ENCODE results near the gene RECQL.

DNA sequence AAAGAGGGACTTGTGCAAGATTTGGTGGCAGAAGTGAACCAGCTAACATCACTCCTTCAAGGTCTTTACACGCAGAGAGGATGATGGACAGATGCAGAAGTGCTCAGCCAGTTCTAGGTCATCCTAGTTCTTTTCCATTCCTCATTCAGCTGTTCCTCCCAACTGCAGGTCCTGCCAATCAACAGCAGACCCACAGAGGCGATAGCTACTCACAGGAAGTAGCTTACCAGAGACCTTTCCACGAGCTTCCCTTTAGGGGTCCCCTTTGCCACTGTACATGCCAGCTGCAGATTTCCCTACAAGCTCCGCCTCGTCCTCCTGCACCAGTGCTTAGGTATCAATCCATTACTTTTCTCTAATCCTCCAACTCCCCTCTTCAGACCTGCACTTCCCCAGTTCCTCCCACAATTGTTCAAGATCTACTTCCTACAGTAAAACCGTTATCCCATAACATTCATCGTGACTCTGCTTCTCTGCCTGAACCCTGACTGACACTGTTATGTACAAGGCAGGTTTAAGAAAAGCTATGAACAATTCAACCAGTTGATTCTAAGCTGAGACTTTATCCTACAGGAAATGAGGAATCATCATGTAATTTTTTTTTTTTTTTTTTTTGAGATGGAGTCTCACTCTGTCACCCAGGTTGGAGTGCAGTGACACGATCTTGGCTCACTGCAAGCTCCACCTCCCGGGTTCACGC lies 22.5 kb downstream of the RECQL start:
- TF ChIP-seq, protein P1, sequence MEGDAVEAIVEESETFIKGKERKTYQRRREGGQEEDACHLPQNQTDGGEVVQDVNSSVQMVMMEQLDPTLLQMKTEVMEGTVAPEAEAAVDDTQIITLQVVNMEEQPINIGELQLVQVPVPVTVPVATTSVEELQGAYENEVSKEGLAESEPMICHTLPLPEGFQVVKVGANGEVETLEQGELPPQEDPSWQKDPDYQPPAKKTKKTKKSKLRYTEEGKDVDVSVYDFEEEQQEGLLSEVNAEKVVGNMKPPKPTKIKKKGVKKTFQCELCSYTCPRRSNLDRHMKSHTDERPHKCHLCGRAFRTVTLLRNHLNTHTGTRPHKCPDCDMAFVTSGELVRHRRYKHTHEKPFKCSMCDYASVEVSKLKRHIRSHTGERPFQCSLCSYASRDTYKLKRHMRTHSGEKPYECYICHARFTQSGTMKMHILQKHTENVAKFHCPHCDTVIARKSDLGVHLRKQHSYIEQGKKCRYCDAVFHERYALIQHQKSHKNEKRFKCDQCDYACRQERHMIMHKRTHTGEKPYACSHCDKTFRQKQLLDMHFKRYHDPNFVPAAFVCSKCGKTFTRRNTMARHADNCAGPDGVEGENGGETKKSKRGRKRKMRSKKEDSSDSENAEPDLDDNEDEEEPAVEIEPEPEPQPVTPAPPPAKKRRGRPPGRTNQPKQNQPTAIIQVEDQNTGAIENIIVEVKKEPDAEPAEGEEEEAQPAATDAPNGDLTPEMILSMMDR (conservative IDR thresholded peaks at IDR 0.05 in 1 of 2, IDR thresholded peaks at IDR 0.05 in 1 of 2; ENCODE audit: low read depth in 1 of 2, low read length in 2 of 2) = no peak
- TF ChIP-seq EZH2 (IDR thresholded peaks at IDR 0.05; ENCODE audit: low read length, missing control alignments) = no peak

All from fibroblast of lung (primary cell).